H9 (cell line): ENCODE measurements around the gene PRPF6. TPM values are rescaled to one million over a fixed set of nuclear protein-coding genes. Genes with fewer than 3 reads are reported as not detected.
A peak's percentile ranks its signal among the peaks of the same experiment; 100 is the strongest.

Experiments used
- DNase-seq: peaks from one replicate; pipeline ENCODE4 v3.0.0-alpha.2; 2017
- H2AFZ ChIP-seq: one replicate; pipeline ENCODE4 v1.6.1; 2013; ENCODE audit warnings: mild to moderate bottlenecking, low read length, control low read depth, moderate library complexity
- H2AK5ac ChIP-seq: 2 replicates; pipeline ENCODE4 v1.6.1; 2013; ENCODE audit warnings: low read length, control low read depth, mixed read lengths; ENCODE audit not compliant: insufficient read length
- H2BK120ac ChIP-seq: one replicate; pipeline ENCODE4 v1.6.1; 2013; ENCODE audit warnings: low read depth, mild to moderate bottlenecking, low read length, control low read depth, inconsistent platforms; ENCODE audit not compliant: poor library complexity, severe bottlenecking
- H2BK12ac ChIP-seq: 2 replicates; pipeline ENCODE4 v1.6.1; 2013; ENCODE audit warnings: low read length, control low read depth, mixed read lengths, low read depth; ENCODE audit not compliant: insufficient read length
- H2BK15ac ChIP-seq: 2 replicates; pipeline ENCODE4 v1.6.1; 2013; ENCODE audit warnings: low read depth, low read length, control low read depth
- H2BK20ac ChIP-seq: one replicate; pipeline ENCODE4 v1.6.1; 2013; ENCODE audit warnings: low read depth, mild to moderate bottlenecking, low read length, control low read depth, inconsistent platforms; ENCODE audit not compliant: poor library complexity, severe bottlenecking
- H2BK5ac ChIP-seq: 2 replicates; pipeline ENCODE4 v1.6.1; 2013; ENCODE audit warnings: low read length, control low read depth, mixed read lengths; ENCODE audit not compliant: insufficient read length
- H3K14ac ChIP-seq: 2 replicates; pipeline ENCODE4 v1.6.1; 2013; ENCODE audit warnings: low read length, control low read depth; ENCODE audit not compliant: insufficient read depth
- H3K18ac ChIP-seq: 2 replicates; pipeline ENCODE4 v1.6.1; 2013; ENCODE audit warnings: low read depth, mild to moderate bottlenecking, mixed read lengths, low read length, control low read depth; ENCODE audit not compliant: insufficient read length
- H3K23ac ChIP-seq: 2 replicates; pipeline ENCODE4 v1.6.1; 2013; ENCODE audit warnings: low read length, control low read depth, mixed read lengths, low read depth; ENCODE audit not compliant: insufficient read length
- H3K23me2 ChIP-seq: 2 replicates; pipeline ENCODE4 v1.6.1; 2013; ENCODE audit warnings: low read depth, mild to moderate bottlenecking, mixed read lengths, low read length, control low read depth; ENCODE audit not compliant: insufficient read length, poor library complexity, severe bottlenecking
- H3K27ac ChIP-seq: 2 replicates; pipeline ENCODE4 v1.5.1; 2013; ENCODE audit warnings: low read length, control low read depth, mixed read lengths, low read depth; ENCODE audit not compliant: insufficient read length
- H3K27me3 ChIP-seq: 2 replicates; pipeline ENCODE4 v1.6.1; 2013; ENCODE audit warnings: low read length, control low read depth, inconsistent platforms; ENCODE audit not compliant: insufficient read depth
- H3K4ac ChIP-seq: 2 replicates; pipeline ENCODE4 v1.6.1; 2013; ENCODE audit warnings: low read depth, mild to moderate bottlenecking, control low read depth, inconsistent platforms, low read length, moderate library complexity
- H3K4me1 ChIP-seq: 2 replicates; pipeline ENCODE4 v1.6.1; 2013; ENCODE audit warnings: low read length, control low read depth, inconsistent platforms; ENCODE audit not compliant: insufficient read depth
- H3K4me2 ChIP-seq: 2 replicates; pipeline ENCODE4 v1.6.1; 2013; ENCODE audit warnings: low read length, control low read depth, mixed read lengths; ENCODE audit not compliant: insufficient read length, insufficient read depth
- H3K56ac ChIP-seq: 2 replicates; pipeline ENCODE4 v1.6.1; 2013; ENCODE audit warnings: low read depth, mild to moderate bottlenecking, mixed read lengths, low read length, control low read depth; ENCODE audit not compliant: insufficient read length
- H3K79me1 ChIP-seq: 2 replicates; pipeline ENCODE4 v1.6.1; 2013; ENCODE audit warnings: low read depth, mild to moderate bottlenecking, moderate library complexity, low read length, control low read depth, inconsistent platforms; ENCODE audit not compliant: insufficient read depth, poor library complexity, severe bottlenecking
- H3K79me2 ChIP-seq: 2 replicates; pipeline ENCODE4 v1.6.1; 2013; ENCODE audit warnings: low read length, control low read depth, inconsistent platforms; ENCODE audit not compliant: insufficient read depth
- H3K9ac ChIP-seq: 2 replicates; pipeline ENCODE4 v1.6.1; 2013; ENCODE audit warnings: low read length, control low read depth, mixed read lengths; ENCODE audit not compliant: insufficient read length; ENCODE audit errors: extremely low read depth
- H3K9me3 ChIP-seq: one replicate; pipeline ENCODE4 v1.6.1; 2013; ENCODE audit warnings: low read depth, low read length, inconsistent platforms; ENCODE audit not compliant: control insufficient read depth
- H3T11ph ChIP-seq: one replicate; pipeline ENCODE4 v1.6.1; 2013; ENCODE audit warnings: mild to moderate bottlenecking, low read length, control low read depth, inconsistent platforms
- H4K20me1 ChIP-seq: one replicate; pipeline ENCODE4 v1.6.1; 2013; ENCODE audit not compliant: control insufficient read depth, insufficient read length, insufficient read depth
- H4K5ac ChIP-seq: 2 replicates; pipeline ENCODE4 v1.6.1; 2013; ENCODE audit warnings: low read depth, mild to moderate bottlenecking, mixed read lengths, low read length, control low read depth; ENCODE audit not compliant: insufficient read length
- H4K8ac ChIP-seq: replicated peaks from 2 replicates; pipeline ENCODE4 v1.6.1; 2013; ENCODE audit warnings: low read length, control low read depth, mixed read lengths, low read depth; ENCODE audit not compliant: insufficient read length
- H4K91ac ChIP-seq: 2 replicates; pipeline ENCODE4 v1.6.1; 2013; ENCODE audit warnings: low read depth, mild to moderate bottlenecking, moderate library complexity, mixed read lengths, low read length, control low read depth; ENCODE audit not compliant: insufficient read length
- H3K27ac Mint-ChIP-seq, 3 experiments: 2 replicates in 2 of 3; 3 replicates in 1 of 3; pipeline ENCODE4 v1.8.0; 2020 to 2021; ENCODE audit warnings: mixed read lengths in 3 of 3, mild to moderate bottlenecking in 1 of 3, moderate library complexity in 1 of 3
- H3K27me3 Mint-ChIP-seq: 2 replicates; pipeline ENCODE4 v1.8.0; 2021; ENCODE audit warnings: low read depth, mild to moderate bottlenecking, moderate library complexity, mixed read lengths
- H3K36me3 Mint-ChIP-seq, 3 experiments: 2 replicates in 2 of 3; 3 replicates in 1 of 3; pipeline ENCODE4 v1.8.0; 2020 to 2021; ENCODE audit warnings: low read depth in 3 of 3, mixed read lengths in 3 of 3; ENCODE audit not compliant: insufficient read depth in 1 of 3
- H3K4me1 Mint-ChIP-seq, 2 experiments: 2 replicates each; pipeline ENCODE4 v1.8.0; 2020; ENCODE audit warnings: mixed read lengths in 2 of 2
- H3K4me3 Mint-ChIP-seq, 2 experiments: 2 replicates in 1 of 2; 3 replicates in 1 of 2; pipeline ENCODE4 v1.8.0; 2020 to 2021; ENCODE audit warnings: mild to moderate bottlenecking in 2 of 2, mixed read lengths in 2 of 2, moderate library complexity in 1 of 2
- H3K9me3 Mint-ChIP-seq, 2 experiments: 2 replicates in 1 of 2; 3 replicates in 1 of 2; pipeline ENCODE4 v1.8.0; 2020; ENCODE audit warnings: mild to moderate bottlenecking in 2 of 2, mixed read lengths in 2 of 2, moderate library complexity in 1 of 2
- WGBS: extraction: QIAGEN DNeasy Blood & Tissue Kit; methylation state at CpG from one replicate; pipeline ENCODE4 v1.1.7; 2013; ENCODE audit warnings: missing lambda C conversion rate, low lambda C conversion rate, mixed read lengths; ENCODE audit not compliant: insufficient read length; ENCODE audit errors: extremely low coverage; 5-methylcytosine and 5-hydroxymethylcytosine counted together
- total RNA-seq: library from RNA; stranded (reverse); gene quantifications from 2 replicates; pipeline ENCODE4 v1.2.1, GENCODE V29; 2021
- TF ChIP-seq, protein P1 (sequence below): fragments of 200-600 bp; sonication (generic); conservative IDR thresholded peaks from 3 replicates; pipeline ENCODE4 v1.8.0; 2021; ENCODE audit warnings: antibody characterized with exemption, mild to moderate bottlenecking

PRPF6 gene
- total RNA-seq, 1 experiment from 2014 or later = 87.9 TPM

DNA sequence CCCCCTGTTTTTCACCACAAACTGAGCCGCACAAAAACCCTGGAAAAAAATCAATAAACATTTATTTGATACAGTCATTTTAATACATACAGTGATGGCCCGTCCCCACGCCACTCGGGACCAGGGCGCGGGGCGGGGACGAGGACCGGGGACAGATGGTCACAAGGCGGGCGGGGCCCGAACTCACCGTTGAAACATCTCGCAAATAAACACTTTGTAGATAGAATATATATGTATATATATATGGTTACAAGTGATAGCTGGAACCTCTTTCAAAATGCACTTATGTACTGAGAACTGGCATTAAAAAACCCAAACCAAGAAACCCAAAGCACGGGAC lies 24.3 kb upstream of the PRPF6 start:
- H3K79me1 ChIP-seq = peaks cover 2% of the 10 kb centered on the region
- no peaks in the 10 kb centered on the region; the same call in 1 of the 2 replicates for H3K4me1 ChIP-seq
- no peak overlapping the region for H3K4ac ChIP-seq
- H2BK12ac ChIP-seq = no peak overlapping the region
- no peaks in the 10 kb centered on the region for H3K27me3 ChIP-seq
- no peak overlapping the region for H2AFZ ChIP-seq
- H4K8ac ChIP-seq = no peak overlapping the region
- no peaks in the 10 kb centered on the region for H4K20me1 ChIP-seq
- no CpG with 5 or more reads among the region's 15 CpGs for WGBS
- H3K27ac ChIP-seq = no peak overlapping the region
- H2BK15ac ChIP-seq = no peak overlapping the region
- Mint-ChIP-seq H3K4me3 (peak overlapping the region; percentile 70 to 86), H3K36me3 (peaks cover 0 to 31% (median 20%) of the 10 kb centered on the region in 3 experiments; a peak in 5 of 7 replicates), H3K27ac (peak overlapping the region in 1 of 3 experiments; percentile 78; a peak in 2 of 7 replicates), H3K4me1 (peaks cover 33 to 35% of the 10 kb centered on the region in 2 experiments), H3K27me3 (no peaks in the 10 kb centered on the region), H3K9me3 (no peaks in the 10 kb centered on the region)
- H4K91ac ChIP-seq = no peak overlapping the region
- H3K56ac ChIP-seq = no peak overlapping the region
- peaks cover 15% of the 10 kb centered on the region; the same call in 1 of the 2 replicates for H3K79me2 ChIP-seq
- peak overlapping the region; percentile 59 for H3K4me2 ChIP-seq
- no peak overlapping the region for H2BK20ac ChIP-seq
- no peak overlapping the region for H3K23ac ChIP-seq
- H3K14ac ChIP-seq = no peak overlapping the region
- H2AK5ac ChIP-seq = no peak overlapping the region
- H2BK5ac ChIP-seq = no peak overlapping the region
- peaks cover 14% of the 10 kb centered on the region for H3K23me2 ChIP-seq
- peak overlapping the region; percentile 56 for H3K9ac ChIP-seq
- H3T11ph ChIP-seq = no peak overlapping the region
- no peaks in the 10 kb centered on the region for H3K9me3 ChIP-seq
- no peak overlapping the region for H4K5ac ChIP-seq
- no peak for DNase-seq
- no peak overlapping the region for H2BK120ac ChIP-seq
- TF ChIP-seq, protein P1, sequence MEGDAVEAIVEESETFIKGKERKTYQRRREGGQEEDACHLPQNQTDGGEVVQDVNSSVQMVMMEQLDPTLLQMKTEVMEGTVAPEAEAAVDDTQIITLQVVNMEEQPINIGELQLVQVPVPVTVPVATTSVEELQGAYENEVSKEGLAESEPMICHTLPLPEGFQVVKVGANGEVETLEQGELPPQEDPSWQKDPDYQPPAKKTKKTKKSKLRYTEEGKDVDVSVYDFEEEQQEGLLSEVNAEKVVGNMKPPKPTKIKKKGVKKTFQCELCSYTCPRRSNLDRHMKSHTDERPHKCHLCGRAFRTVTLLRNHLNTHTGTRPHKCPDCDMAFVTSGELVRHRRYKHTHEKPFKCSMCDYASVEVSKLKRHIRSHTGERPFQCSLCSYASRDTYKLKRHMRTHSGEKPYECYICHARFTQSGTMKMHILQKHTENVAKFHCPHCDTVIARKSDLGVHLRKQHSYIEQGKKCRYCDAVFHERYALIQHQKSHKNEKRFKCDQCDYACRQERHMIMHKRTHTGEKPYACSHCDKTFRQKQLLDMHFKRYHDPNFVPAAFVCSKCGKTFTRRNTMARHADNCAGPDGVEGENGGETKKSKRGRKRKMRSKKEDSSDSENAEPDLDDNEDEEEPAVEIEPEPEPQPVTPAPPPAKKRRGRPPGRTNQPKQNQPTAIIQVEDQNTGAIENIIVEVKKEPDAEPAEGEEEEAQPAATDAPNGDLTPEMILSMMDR = no peak
- H3K18ac ChIP-seq = no peak overlapping the region
